H9 (cell line): ENCODE results near the gene CTNNA3. TPM values are rescaled to one million over a fixed set of nuclear protein-coding genes. Genes with fewer than 3 reads are reported as not detected.

Experiments used
- DNase-seq: peaks from one replicate; pipeline ENCODE4 v3.0.0-alpha.2; 2017
- H2AFZ ChIP-seq: one replicate; pipeline ENCODE4 v1.6.1; 2013; ENCODE audit warnings: mild to moderate bottlenecking, low read length, control low read depth, moderate library complexity
- H2AK5ac ChIP-seq: 2 replicates; pipeline ENCODE4 v1.6.1; 2013; ENCODE audit warnings: low read length, control low read depth, mixed read lengths; ENCODE audit not compliant: insufficient read length
- H2BK120ac ChIP-seq: one replicate; pipeline ENCODE4 v1.6.1; 2013; ENCODE audit warnings: low read depth, mild to moderate bottlenecking, low read length, control low read depth, inconsistent platforms; ENCODE audit not compliant: poor library complexity, severe bottlenecking
- H2BK12ac ChIP-seq: 2 replicates; pipeline ENCODE4 v1.6.1; 2013; ENCODE audit warnings: low read length, control low read depth, mixed read lengths, low read depth; ENCODE audit not compliant: insufficient read length
- H2BK15ac ChIP-seq: 2 replicates; pipeline ENCODE4 v1.6.1; 2013; ENCODE audit warnings: low read depth, low read length, control low read depth
- H2BK20ac ChIP-seq: one replicate; pipeline ENCODE4 v1.6.1; 2013; ENCODE audit warnings: low read depth, mild to moderate bottlenecking, low read length, control low read depth, inconsistent platforms; ENCODE audit not compliant: poor library complexity, severe bottlenecking
- H2BK5ac ChIP-seq: 2 replicates; pipeline ENCODE4 v1.6.1; 2013; ENCODE audit warnings: low read length, control low read depth, mixed read lengths; ENCODE audit not compliant: insufficient read length
- H3K14ac ChIP-seq: 2 replicates; pipeline ENCODE4 v1.6.1; 2013; ENCODE audit warnings: low read length, control low read depth; ENCODE audit not compliant: insufficient read depth
- H3K18ac ChIP-seq: 2 replicates; pipeline ENCODE4 v1.6.1; 2013; ENCODE audit warnings: low read depth, mild to moderate bottlenecking, mixed read lengths, low read length, control low read depth; ENCODE audit not compliant: insufficient read length
- H3K23ac ChIP-seq: 2 replicates; pipeline ENCODE4 v1.6.1; 2013; ENCODE audit warnings: low read length, control low read depth, mixed read lengths, low read depth; ENCODE audit not compliant: insufficient read length
- H3K23me2 ChIP-seq: 2 replicates; pipeline ENCODE4 v1.6.1; 2013; ENCODE audit warnings: low read depth, mild to moderate bottlenecking, mixed read lengths, low read length, control low read depth; ENCODE audit not compliant: insufficient read length, poor library complexity, severe bottlenecking
- H3K27ac ChIP-seq: 2 replicates; pipeline ENCODE4 v1.5.1; 2013; ENCODE audit warnings: low read length, control low read depth, mixed read lengths, low read depth; ENCODE audit not compliant: insufficient read length
- H3K27me3 ChIP-seq: 2 replicates; pipeline ENCODE4 v1.6.1; 2013; ENCODE audit warnings: low read length, control low read depth, inconsistent platforms; ENCODE audit not compliant: insufficient read depth
- H3K4ac ChIP-seq: 2 replicates; pipeline ENCODE4 v1.6.1; 2013; ENCODE audit warnings: low read depth, mild to moderate bottlenecking, control low read depth, inconsistent platforms, low read length, moderate library complexity
- H3K4me1 ChIP-seq: 2 replicates; pipeline ENCODE4 v1.6.1; 2013; ENCODE audit warnings: low read length, control low read depth, inconsistent platforms; ENCODE audit not compliant: insufficient read depth
- H3K4me2 ChIP-seq: 2 replicates; pipeline ENCODE4 v1.6.1; 2013; ENCODE audit warnings: low read length, control low read depth, mixed read lengths; ENCODE audit not compliant: insufficient read length, insufficient read depth
- H3K56ac ChIP-seq: 2 replicates; pipeline ENCODE4 v1.6.1; 2013; ENCODE audit warnings: low read depth, mild to moderate bottlenecking, mixed read lengths, low read length, control low read depth; ENCODE audit not compliant: insufficient read length
- H3K79me1 ChIP-seq: 2 replicates; pipeline ENCODE4 v1.6.1; 2013; ENCODE audit warnings: low read depth, mild to moderate bottlenecking, moderate library complexity, low read length, control low read depth, inconsistent platforms; ENCODE audit not compliant: insufficient read depth, poor library complexity, severe bottlenecking
- H3K79me2 ChIP-seq: 2 replicates; pipeline ENCODE4 v1.6.1; 2013; ENCODE audit warnings: low read length, control low read depth, inconsistent platforms; ENCODE audit not compliant: insufficient read depth
- H3K9ac ChIP-seq: 2 replicates; pipeline ENCODE4 v1.6.1; 2013; ENCODE audit warnings: low read length, control low read depth, mixed read lengths; ENCODE audit not compliant: insufficient read length; ENCODE audit errors: extremely low read depth
- H3K9me3 ChIP-seq: one replicate; pipeline ENCODE4 v1.6.1; 2013; ENCODE audit warnings: low read depth, low read length, inconsistent platforms; ENCODE audit not compliant: control insufficient read depth
- H3T11ph ChIP-seq: one replicate; pipeline ENCODE4 v1.6.1; 2013; ENCODE audit warnings: mild to moderate bottlenecking, low read length, control low read depth, inconsistent platforms
- H4K20me1 ChIP-seq: one replicate; pipeline ENCODE4 v1.6.1; 2013; ENCODE audit not compliant: control insufficient read depth, insufficient read length, insufficient read depth
- H4K5ac ChIP-seq: 2 replicates; pipeline ENCODE4 v1.6.1; 2013; ENCODE audit warnings: low read depth, mild to moderate bottlenecking, mixed read lengths, low read length, control low read depth; ENCODE audit not compliant: insufficient read length
- H4K8ac ChIP-seq: replicated peaks from 2 replicates; pipeline ENCODE4 v1.6.1; 2013; ENCODE audit warnings: low read length, control low read depth, mixed read lengths, low read depth; ENCODE audit not compliant: insufficient read length
- H4K91ac ChIP-seq: 2 replicates; pipeline ENCODE4 v1.6.1; 2013; ENCODE audit warnings: low read depth, mild to moderate bottlenecking, moderate library complexity, mixed read lengths, low read length, control low read depth; ENCODE audit not compliant: insufficient read length
- H3K27ac Mint-ChIP-seq, 3 experiments: 2 replicates in 2 of 3; 3 replicates in 1 of 3; pipeline ENCODE4 v1.8.0; 2020 to 2021; ENCODE audit warnings: mixed read lengths in 3 of 3, mild to moderate bottlenecking in 1 of 3, moderate library complexity in 1 of 3
- H3K27me3 Mint-ChIP-seq: 2 replicates; pipeline ENCODE4 v1.8.0; 2021; ENCODE audit warnings: low read depth, mild to moderate bottlenecking, moderate library complexity, mixed read lengths
- H3K36me3 Mint-ChIP-seq, 3 experiments: 2 replicates in 2 of 3; 3 replicates in 1 of 3; pipeline ENCODE4 v1.8.0; 2020 to 2021; ENCODE audit warnings: low read depth in 3 of 3, mixed read lengths in 3 of 3; ENCODE audit not compliant: insufficient read depth in 1 of 3
- H3K4me1 Mint-ChIP-seq, 2 experiments: 2 replicates each; pipeline ENCODE4 v1.8.0; 2020; ENCODE audit warnings: mixed read lengths in 2 of 2
- H3K4me3 Mint-ChIP-seq, 2 experiments: 2 replicates in 1 of 2; 3 replicates in 1 of 2; pipeline ENCODE4 v1.8.0; 2020 to 2021; ENCODE audit warnings: mild to moderate bottlenecking in 2 of 2, mixed read lengths in 2 of 2, moderate library complexity in 1 of 2
- H3K9me3 Mint-ChIP-seq, 2 experiments: 2 replicates in 1 of 2; 3 replicates in 1 of 2; pipeline ENCODE4 v1.8.0; 2020; ENCODE audit warnings: mild to moderate bottlenecking in 2 of 2, mixed read lengths in 2 of 2, moderate library complexity in 1 of 2
- CTCF ChIP-seq: fragments of 200-600 bp; sonication (generic); conservative IDR thresholded peaks from 3 replicates; pipeline ENCODE4 v1.8.0; 2021; ENCODE audit warnings: antibody characterized with exemption, mild to moderate bottlenecking
- WGBS: extraction: QIAGEN DNeasy Blood & Tissue Kit; methylation state at CpG from one replicate; pipeline ENCODE4 v1.1.7; 2013; ENCODE audit warnings: missing lambda C conversion rate, low lambda C conversion rate, mixed read lengths; ENCODE audit not compliant: insufficient read length; ENCODE audit errors: extremely low coverage; 5-methylcytosine and 5-hydroxymethylcytosine counted together
- total RNA-seq: library from RNA; stranded (reverse); gene quantifications from 2 replicates; pipeline ENCODE4 v1.2.1, GENCODE V29; 2021

CTNNA3 gene
- total RNA-seq, 1 experiment from 2014 or later: 3.3 TPM

DNA sequence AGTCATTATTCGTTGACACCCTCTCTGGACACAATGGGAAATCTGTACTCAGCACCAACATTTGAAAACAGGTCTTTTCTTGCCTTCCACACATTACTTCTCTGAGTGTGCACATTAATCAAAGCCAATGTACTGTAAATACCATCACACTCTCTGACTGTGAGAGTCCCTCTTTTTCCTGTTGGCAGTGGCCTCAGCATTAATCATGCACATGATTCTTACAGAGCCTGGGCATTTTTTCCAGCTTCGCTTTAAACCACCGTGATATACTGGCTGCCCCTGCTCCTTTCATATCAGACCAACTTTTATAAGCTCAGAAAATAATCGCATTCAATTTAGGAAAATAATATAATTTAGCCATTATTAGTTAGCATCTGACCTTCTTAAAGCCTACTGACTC lies 1689.6 kb downstream of the CTNNA3 start:
- H3K18ac ChIP-seq: no peak overlapping the region
- H3K27me3 ChIP-seq: no peaks in the 10 kb centered on the region
- H2BK12ac ChIP-seq: no peak overlapping the region
- H3K4me2 ChIP-seq: no peak overlapping the region
- no peaks in the 10 kb centered on the region for H3K4me1 ChIP-seq
- no peak overlapping the region for H3K14ac ChIP-seq
- H2AK5ac ChIP-seq: no peak overlapping the region
- no peak overlapping the region for H4K5ac ChIP-seq
- no peaks in the 10 kb centered on the region for H3K27me3 Mint-ChIP-seq
- H3K79me1 ChIP-seq: no peaks in the 10 kb centered on the region
- WGBS: no CpG with 5 or more reads among the region's 4 CpGs
- no peak for TF ChIP-seq CTCF
- H4K20me1 ChIP-seq: no peaks in the 10 kb centered on the region
- no peak overlapping the region for H3K4me3 Mint-ChIP-seq
- no peaks in the 10 kb centered on the region for H3K36me3 Mint-ChIP-seq
- no peak overlapping the region for H2AFZ ChIP-seq
- no peak overlapping the region for H4K8ac ChIP-seq
- H3K56ac ChIP-seq: no peak overlapping the region
- no peak overlapping the region for H3K27ac ChIP-seq
- H3K23me2 ChIP-seq: no peaks in the 10 kb centered on the region
- H3K4me1 Mint-ChIP-seq: no peaks in the 10 kb centered on the region
- no peaks in the 10 kb centered on the region for H3K9me3 Mint-ChIP-seq
- H3K27ac Mint-ChIP-seq: no peak overlapping the region
- no peak overlapping the region for H3T11ph ChIP-seq
- no peak overlapping the region for H2BK20ac ChIP-seq
- H3K4ac ChIP-seq: no peak overlapping the region
- H4K91ac ChIP-seq: no peak overlapping the region
- H3K79me2 ChIP-seq: no peaks in the 10 kb centered on the region
- H2BK5ac ChIP-seq: no peak overlapping the region
- no peak overlapping the region for H3K9ac ChIP-seq
- no peak overlapping the region for H2BK15ac ChIP-seq
- no peaks in the 10 kb centered on the region for H3K9me3 ChIP-seq
- no peak overlapping the region for H2BK120ac ChIP-seq
- DNase-seq: no peak
- no peak overlapping the region for H3K23ac ChIP-seq
